GM12878 (cell line): ENCODE measurements around the gene SMYD5. TPM values are rescaled to one million over a fixed set of nuclear protein-coding genes. Genes with fewer than 3 reads are reported as not detected.

Experiments
- CBFB ChIP-seq: IDR thresholded peaks from 2 replicates; pipeline ENCODE4 v1.6.1; 2016; ENCODE audit warnings: antibody characterized with exemption, low read depth
- CEBPZ ChIP-seq: fragments of 150-350 bp; IDR thresholded peaks from 2 replicates; pipeline ENCODE4 v1.6.1; 2016; ENCODE audit warnings: low read depth, low read length
- CTCF ChIP-seq, 3 experiments: IDR thresholded peaks in 2 of 3; conservative IDR thresholded peaks in 1 of 3; 2 replicates each; pipeline ENCODE4 v1.5.1; 2011; ENCODE audit warnings: low read depth in 3 of 3, low read length in 3 of 3, mild to moderate bottlenecking in 3 of 3, control low read depth in 2 of 3, moderate library complexity in 2 of 3, inconsistent platforms in 1 of 3, mixed read lengths in 1 of 3; ENCODE audit not compliant: control insufficient read depth in 2 of 3, insufficient read depth in 1 of 3; ENCODE audit errors: extremely low read depth in 1 of 3
- IKZF1 ChIP-seq: fragments of 450-650 bp; conservative IDR thresholded peaks from 2 replicates; pipeline ENCODE4 v1.6.1; 2017; ENCODE audit warnings: antibody characterized with exemption, mild to moderate bottlenecking
- IKZF2 ChIP-seq, 2 experiments: fragments of 450-650 bp; IDR thresholded peaks; 2 replicates each; pipeline ENCODE4 v1.6.1; 2017; ENCODE audit warnings: mild to moderate bottlenecking in 2 of 2, moderate library complexity in 2 of 2
- PML ChIP-seq: IDR thresholded peaks from 2 replicates; pipeline ENCODE4 v1.6.1; 2012; ENCODE audit warnings: low read length, inconsistent platforms
- POU2F2 ChIP-seq: IDR thresholded peaks from 3 replicates; pipeline ENCODE4 v1.6.1; 2011; ENCODE audit warnings: low read depth, mild to moderate bottlenecking, low read length, borderline replicate concordance
- PRDM15 ChIP-seq: fragments of 450-650 bp; formaldehyde crosslinking; IDR thresholded peaks from 2 replicates; pipeline ENCODE4 v1.4.0; 2020; ENCODE audit warnings: mild to moderate bottlenecking, moderate library complexity
- SIN3A ChIP-seq: IDR thresholded peaks from 2 replicates; pipeline ENCODE4 v1.6.1; 2012; ENCODE audit warnings: low read depth, low read length, improper control_type of control experiment
- STAT3 ChIP-seq: IDR thresholded peaks from 2 replicates; pipeline ENCODE4 v1.6.1; 2011; ENCODE audit warnings: low read depth, low read length, improper control_type of control experiment
- WRNIP1 ChIP-seq: IDR thresholded peaks from 2 replicates; pipeline ENCODE4 v1.6.1; 2011; ENCODE audit warnings: low read depth, low read length, improper control_type of control experiment, borderline replicate concordance
- ZBED1 ChIP-seq: IDR thresholded peaks from 2 replicates; pipeline ENCODE4 v1.6.1; 2016; ENCODE audit warnings: borderline replicate concordance
- ZNF217 ChIP-seq: fragments of 450-650 bp; IDR thresholded peaks from 2 replicates; pipeline ENCODE4 v1.6.1; 2017; ENCODE audit warnings: antibody characterized with exemption, mild to moderate bottlenecking
- polyA plus RNA-seq, 11 experiments: library from polyadenylated mRNA; depleted of rRNA in 4 of 11; unstranded in 6 of 11; stranded (reverse) in 5 of 11; fragments of >200 nt; fragmentation: Nextera tagmentation in 4 of 11; fragmentation: Illumina TruSeq in 1 of 11; extraction: Ambion mirVana in 4 of 11; extraction: Trizol in 1 of 11; gene quantifications; 1 replicate in 1 of 11; 2 replicates in 10 of 11; pipeline versions ENCODE4 v1.2.1 to v1.2.3, GENCODE V29; 2011 to 2016; ENCODE audit warnings: inconsistent platforms in 2 of 11, missing spikeins in 2 of 11, low read depth in 1 of 11
- total RNA-seq, 4 experiments: library from RNA; depleted of rRNA in 3 of 4; stranded (reverse); fragments of >200 nt in 3 of 4; fragmentation: Illumina TruSeq in 1 of 4; extraction: Trizol in 1 of 4; gene quantifications; 2 replicates each; pipeline versions ENCODE4 v1.2.1 to v1.2.3, GENCODE V29; 2013 to 2021
- TF ChIP-seq, protein P1 (sequence below): fragments of 450-650 bp; IDR thresholded peaks from 2 replicates; pipeline ENCODE4 v1.6.1; 2017; ENCODE audit warnings: mild to moderate bottlenecking, moderate library complexity

Gene SMYD5
- total and polyA plus RNA-seq, 10 of the 15 experiments (the other 5 are each of a cell fraction or from before 2014, with no cell fraction given) = 6.1 to 35.3 (median 26.4) TPM

DNA sequence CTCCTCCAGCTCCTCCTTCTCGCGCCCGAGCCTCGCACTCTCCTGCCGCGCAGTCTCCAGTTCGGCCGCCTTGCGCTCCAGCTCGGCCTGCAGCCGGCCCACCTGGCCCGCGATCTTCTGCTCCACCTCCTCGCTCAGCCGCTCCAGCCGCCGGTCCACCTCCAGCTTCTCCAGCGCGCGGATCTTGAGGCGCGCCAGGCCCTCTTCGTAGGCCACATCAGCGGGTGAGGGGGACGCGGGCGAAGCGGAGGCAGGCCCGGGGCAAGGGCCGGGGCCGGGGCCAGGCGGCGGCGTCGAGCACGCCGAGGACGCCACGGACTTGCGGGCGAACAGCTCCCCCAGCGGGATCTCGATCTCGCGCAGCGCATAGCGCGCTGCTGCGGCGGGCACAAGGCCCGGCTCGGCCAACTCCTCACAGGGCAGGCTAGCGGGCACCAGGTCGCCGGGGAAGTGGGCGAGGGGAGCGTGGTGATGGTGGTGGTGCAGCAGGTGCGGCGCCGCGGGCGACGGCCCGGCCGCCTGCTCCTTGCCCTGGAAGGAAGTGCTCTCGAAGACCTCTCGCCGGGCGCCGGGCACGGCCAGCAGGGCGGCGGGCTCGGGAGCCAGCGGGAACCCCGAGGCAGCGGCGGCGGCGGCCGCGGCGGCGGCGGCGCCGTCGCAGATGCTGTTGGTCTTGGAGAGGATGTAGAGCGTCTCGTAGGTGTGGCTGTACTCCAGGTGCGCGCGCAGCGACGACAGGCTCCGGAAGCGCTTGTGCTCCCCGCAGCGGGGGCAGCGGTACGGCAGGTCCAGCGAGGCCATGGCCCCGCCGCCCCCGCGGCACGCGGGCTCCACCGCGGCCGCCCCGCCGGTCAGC lies 55.0 kb downstream of the SMYD5 start (continued):
- peak in 1 of 3 experiments; percentile 8; a peak in 2 of 6 replicates for TF ChIP-seq CTCF (IDR thresholded peaks at IDR 0.05 in 2 of 3, conservative IDR thresholded peaks at IDR 0.05 in 1 of 3; ENCODE audit: control insufficient read depth in 2 of 3, extremely low read depth in 1 of 3, insufficient read depth in 1 of 3, low read depth in 3 of 3, low read length in 3 of 3)
- TF ChIP-seq IKZF1 = peak; percentile 40
- TF ChIP-seq ZNF217 = no peak
- no peak for TF ChIP-seq WRNIP1
- no peak for TF ChIP-seq ZBED1
- no peak for TF ChIP-seq CEBPZ
- no peak for TF ChIP-seq STAT3
- TF ChIP-seq IKZF2 (IDR thresholded peaks at IDR 0.05) = no peak
- no peak for TF ChIP-seq CBFB
- TF ChIP-seq PML = no peak
- TF ChIP-seq, protein P1, sequence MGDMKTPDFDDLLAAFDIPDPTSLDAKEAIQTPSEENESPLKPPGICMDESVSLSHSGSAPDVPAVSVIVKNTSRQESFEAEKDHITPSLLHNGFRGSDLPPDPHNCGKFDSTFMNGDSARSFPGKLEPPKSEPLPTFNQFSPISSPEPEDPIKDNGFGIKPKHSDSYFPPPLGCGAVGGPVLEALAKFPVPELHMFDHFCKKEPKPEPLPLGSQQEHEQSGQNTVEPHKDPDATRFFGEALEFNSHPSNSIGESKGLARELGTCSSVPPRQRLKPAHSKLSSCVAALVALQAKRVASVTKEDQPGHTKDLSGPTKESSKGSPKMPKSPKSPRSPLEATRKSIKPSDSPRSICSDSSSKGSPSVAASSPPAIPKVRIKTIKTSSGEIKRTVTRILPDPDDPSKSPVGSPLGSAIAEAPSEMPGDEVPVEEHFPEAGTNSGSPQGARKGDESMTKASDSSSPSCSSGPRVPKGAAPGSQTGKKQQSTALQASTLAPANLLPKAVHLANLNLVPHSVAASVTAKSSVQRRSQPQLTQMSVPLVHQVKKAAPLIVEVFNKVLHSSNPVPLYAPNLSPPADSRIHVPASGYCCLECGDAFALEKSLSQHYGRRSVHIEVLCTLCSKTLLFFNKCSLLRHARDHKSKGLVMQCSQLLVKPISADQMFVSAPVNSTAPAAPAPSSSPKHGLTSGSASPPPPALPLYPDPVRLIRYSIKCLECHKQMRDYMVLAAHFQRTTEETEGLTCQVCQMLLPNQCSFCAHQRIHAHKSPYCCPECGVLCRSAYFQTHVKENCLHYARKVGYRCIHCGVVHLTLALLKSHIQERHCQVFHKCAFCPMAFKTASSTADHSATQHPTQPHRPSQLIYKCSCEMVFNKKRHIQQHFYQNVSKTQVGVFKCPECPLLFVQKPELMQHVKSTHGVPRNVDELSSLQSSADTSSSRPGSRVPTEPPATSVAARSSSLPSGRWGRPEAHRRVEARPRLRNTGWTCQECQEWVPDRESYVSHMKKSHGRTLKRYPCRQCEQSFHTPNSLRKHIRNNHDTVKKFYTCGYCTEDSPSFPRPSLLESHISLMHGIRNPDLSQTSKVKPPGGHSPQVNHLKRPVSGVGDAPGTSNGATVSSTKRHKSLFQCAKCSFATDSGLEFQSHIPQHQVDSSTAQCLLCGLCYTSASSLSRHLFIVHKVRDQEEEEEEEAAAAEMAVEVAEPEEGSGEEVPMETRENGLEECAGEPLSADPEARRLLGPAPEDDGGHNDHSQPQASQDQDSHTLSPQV = no peak
- TF ChIP-seq SIN3A = no peak
- TF ChIP-seq PRDM15 (CRISPR knock-in tag) = no peak
- TF ChIP-seq POU2F2 = 0 out of 3 replicates have a peak, but pooled peaks have one; percentile 13
